Heart right ventricle (tissue), 16 donors: Measurements from ENCODE around the gene DHPS. TPM values are rescaled to one million over a fixed set of nuclear protein-coding genes. Genes with fewer than 3 reads are reported as not detected.

Experiments used
- ATAC-seq, 8 donors: fragments of 200-7000 bp; cut with Tn5 transposase; one replicate each; pipeline ENCODE4 v1.9.1; 2020; ENCODE audit warnings: mild to moderate bottlenecking in 8 of 8, moderate library complexity in 8 of 8, moderate number of reproducible peaks in 1 of 8
- DNase-seq, 2 donors: peaks; one replicate each; pipeline ENCODE4 v3.0.0-alpha.2; 2020
- H3K27ac ChIP-seq, 10 donors: fragments of 200-600 bp; sonication (generic) in 2 of 10; one replicate each; pipeline versions ENCODE4 v1.5.0 to v1.8.0; 2020 to 2022; ENCODE audit warnings: mild to moderate bottlenecking in 3 of 10
- H3K27me3 ChIP-seq, 7 donors: fragments of 200-600 bp; one replicate each; pipeline ENCODE4 v1.8.0; 2021 to 2022; ENCODE audit warnings: mild to moderate bottlenecking in 2 of 7
- H3K36me3 ChIP-seq, 9 donors: fragments of 200-600 bp; sonication (generic) in 1 of 9; one replicate each; pipeline versions ENCODE4 v1.5.0 to v1.8.0; 2020 to 2022; ENCODE audit warnings: mild to moderate bottlenecking in 2 of 9
- H3K4me1 ChIP-seq, 9 donors: fragments of 200-600 bp; sonication (generic) in 1 of 9; one replicate each; pipeline versions ENCODE4 v1.5.0 to v1.8.0; 2020 to 2022; ENCODE audit warnings: mild to moderate bottlenecking in 4 of 9
- H3K4me3 ChIP-seq, 10 donors: fragments of 200-600 bp; sonication (generic) in 2 of 10; one replicate each; pipeline versions ENCODE4 v1.5.0 to v1.8.0; 2020 to 2022; ENCODE audit warnings: mild to moderate bottlenecking in 7 of 10, moderate library complexity in 2 of 10
- H3K9me3 ChIP-seq, 11 donors: fragments of 200-600 bp in 10 of 11; sonication (generic) in 2 of 11; one replicate each; pipeline versions ENCODE4 v1.5.0 to v1.8.0; 2013 to 2022; ENCODE audit warnings: mild to moderate bottlenecking in 2 of 11, control low read depth in 1 of 11, moderate library complexity in 1 of 11
- CTCF ChIP-seq, 9 donors: fragments of 200-600 bp; sonication (generic) in 2 of 9; IDR thresholded peaks; one replicate each; pipeline versions ENCODE4 v1.5.0 to v1.8.0; 2021 to 2022; ENCODE audit warnings: antibody characterized with exemption in 9 of 9, mild to moderate bottlenecking in 5 of 9, moderate library complexity in 1 of 9
- WGBS, 2 donors: extraction: QIAGEN DNeasy Blood & Tissue Kit; methylation state at CpG; one replicate each; pipeline ENCODE4 v1.1.7; 2013; ENCODE audit warnings: inconsistent platforms in 1 of 2; 5-methylcytosine and 5-hydroxymethylcytosine counted together
- intact Hi-C, 10 donors: fragments of 100-400 bp; cut with DNase I; formaldehyde crosslinking; loops; one replicate each; pipeline versions ENCODE4 v1.11.1 to v1.14.2; 2022
- polyA plus RNA-seq, 2 donors: library from polyadenylated mRNA; stranded (reverse); fragments of 200-250 nt; gene quantifications; one replicate each; pipeline ENCODE4 v1.2.3, GENCODE V29; 2013
- total RNA-seq, 10 donors: library from RNA; stranded (reverse); fragmentation: NEBNext Ultra II Directional in 3 of 10; extraction: Animal tissue kit (Norgen Biotek cat#: 25700) in 3 of 10; gene quantifications; one replicate each; pipeline versions ENCODE4 v1.2.1 to v1.2.4, GENCODE V29; 2021 to 2023
- donor health status: Arrhythmogenic right ventricular cardiomyopathy.
- donor health status: ischemic (EF 13 %, LVEDD 7.1; RV severe dilation, severe dysfunction).
- donor health status: healthy with polysubstance abuse.
- donor health status: DM: no; HTN: yes; CAD: no.
- donor health status: DM: no; HTN: no; CAD: no.
- donor health status: ischemic (EF 25% LVEDD 6.9; RV normal size, moderate dysfunction).
- donor health status: ischemic (EF 25% LVEDD 5.7; RV mildly dilated, moderate dysfunction).
- donor health status: healthy.
- donor health status: DM: yes; HTN: yes; CAD: no.
- donor health status: Ischemic cardiomyopathy.
- donor health status: ischemic (EF 35%, LVEDD 5.7; RV mildly dilated, moderate dysfunction).
- donor health status: nonischemic (EF 11% LVEDD 7.7; RV severe dilation, severe dysfunction).
- donor health status: DM: yes; HTN: yes; CAD: no.
- donor health status: PGD.
- donor health status: ischemic (EF 29% LVEDD 5.4; RV normal size, mild dysfunction).
- donor health status: nonischemic (EF 23%, LVEDD 6.1; RV moderate dilation, normal function).

DHPS gene
- total and polyA plus RNA-seq, 12 donors: 43.6 to 82.2 (median 51.3) TPM

- H3K9me3 ChIP-seq: no peaks in the 10 kb centered on the region
- peaks cover 0 to 51% (median 24%) of the 10 kb centered on the region in 9 donors for H3K36me3 ChIP-seq
- no peak for TF ChIP-seq CTCF (IDR thresholded peaks at IDR 0.05)
- DNase-seq (no peak), ATAC-seq (peak in 1 of 8 donors; percentile 0)
- intact Hi-C loops: loop anchor here in 2 of 10 donors (5.0 kb wide), 1 partner anchor 103 kb away; no protein-coding TSS in a partner anchor
- H3K4me3 ChIP-seq: peak overlapping the region; percentile 65 to 99 (median 89)
- WGBS, 2 donors: 60 to 68% methylated on average over 12 of the region's 12 CpGs
- no peaks in the 10 kb centered on the region for H3K27me3 ChIP-seq
- peaks cover 17 to 49% (median 38%) of the 10 kb centered on the region in 9 donors for H3K4me1 ChIP-seq
- H3K27ac ChIP-seq: peak overlapping the region in 4 of 10 donors; percentile 4 to 91 (median 80)
Measured at GRCh38 chr19:12665671-12666264, 15.9 kb downstream of the DHPS start.

GRCh38 chr19:12665281-12665573 lies 16.5 kb downstream of the DHPS start:
- Histone ChIP-seq H3K27ac (peak overlapping the region in 1 of 10 donors; percentile 91), H3K4me3 (peak overlapping the region in 6 of 10 donors; percentile 76 to 97 (median 86)), H3K27me3 (no peaks in the 10 kb centered on the region), H3K36me3 (peaks cover 0 to 56% (median 28%) of the 10 kb centered on the region in 9 donors), H3K9me3 (no peaks in the 10 kb centered on the region), H3K4me1 (peaks cover 13 to 44% (median 32%) of the 10 kb centered on the region in 9 donors)
- ATAC-seq: peak in 1 of 8 donors; percentile 6
- no peak for TF ChIP-seq CTCF (IDR thresholded peaks at IDR 0.05)
- DNase-seq: peak in 1 of 2 donors; percentile 44
- WGBS, 2 donors: 87 to 89% methylated on average over 10 of the region's 10 CpGs
- intact Hi-C loops: loop anchor here in 2 of 10 donors (5.0 kb wide), 1 partner anchor 103 kb away; no protein-coding TSS in a partner anchor

GRCh38 chr19:12664406-12665280 lies 17.0 kb downstream of the DHPS start:
- peaks cover 10 to 40% (median 29%) of the 10 kb centered on the region in 9 donors for H3K4me1 ChIP-seq
- no peaks in the 10 kb centered on the region for H3K9me3 ChIP-seq
- DNase-seq: no peak
- peaks cover 0 to 62% (median 32%) of the 10 kb centered on the region in 9 donors for H3K36me3 ChIP-seq
- H3K4me3 ChIP-seq: peak overlapping the region in 1 of 10 donors; percentile 97
- peak overlapping the region in 1 of 10 donors; percentile 91 for H3K27ac ChIP-seq
- intact Hi-C loops: loop anchor here in 2 of 10 donors (5.0 kb wide), 1 partner anchor 102 kb away; no protein-coding TSS in a partner anchor
- no peaks in the 10 kb centered on the region for H3K27me3 ChIP-seq
- no peak for TF ChIP-seq CTCF (IDR thresholded peaks at IDR 0.05)
- WGBS, 2 donors: 87 to 88% methylated on average over 29 of the region's 29 CpGs
- no peak for ATAC-seq

GRCh38 chr19:12660980-12661379 lies 20.7 kb downstream of the DHPS start:
- no peak for TF ChIP-seq CTCF (IDR thresholded peaks at IDR 0.05)
- H3K27ac ChIP-seq: no peak overlapping the region
- ATAC-seq (no peak), DNase-seq (no peak)
- H3K27me3 ChIP-seq: no peaks in the 10 kb centered on the region
- peaks cover 0 to 91% (median 43%) of the 10 kb centered on the region in 9 donors for H3K36me3 ChIP-seq
- intact Hi-C loops: no loop called here
- 92 to 97% methylated on average over 12 of the region's 12 CpGs for WGBS, 2 donors
- no peaks in the 10 kb centered on the region for H3K9me3 ChIP-seq
- H3K4me3 ChIP-seq: no peak overlapping the region
- peaks cover 4 to 17% (median 6%) of the 10 kb centered on the region in 9 donors for H3K4me1 ChIP-seq
